NCI-H2171 treated with DMSO at 0.1 percent for 48 hours (cell line): Measurements from ENCODE around the gene TRAM2.

Experiments
- DNase-seq: peaks from one replicate; lab custom pipeline; 2025; lab: John Stamatoyannopoulos, UW

The TRAM2 gene

GRCh38 chr6:52530351-52530750 lies 46.5 kb downstream of the TRAM2 start:
- DNase-seq: no peak

- no peak for DNase-seq
Measured at GRCh38 chr6:52529311-52529710, 47.5 kb downstream of the TRAM2 start.

GRCh38 chr6:52527436-52527835 lies 49.4 kb downstream of the TRAM2 start:
- no peak for DNase-seq

GRCh38 chr6:52526634-52527033 lies 50.2 kb downstream of the TRAM2 start:
- no peak for DNase-seq

- DNase-seq: no peak
Measured at GRCh38 chr6:52524918-52525317, 51.9 kb downstream of the TRAM2 start.

- no peak for DNase-seq
Measured at GRCh38 chr6:52523378-52524142, 53.3 kb downstream of the TRAM2 start.

- no peak for DNase-seq
Measured at GRCh38 chr6:52522655-52523054, 54.2 kb downstream of the TRAM2 start.

- DNase-seq: no peak
Measured at GRCh38 chr6:52522151-52522626, 54.7 kb downstream of the TRAM2 start.

- no peak for DNase-seq
Measured at GRCh38 chr6:52519618-52520017, 57.2 kb downstream of the TRAM2 start.

- no peak for DNase-seq
Measured at GRCh38 chr6:52518279-52518945, 58.4 kb downstream of the TRAM2 start.

- DNase-seq: no peak
Measured at GRCh38 chr6:52517502-52518278, 59.2 kb downstream of the TRAM2 start.

- no peak for DNase-seq
Measured at GRCh38 chr6:52516943-52517342, 59.9 kb downstream of the TRAM2 start.

- no peak for DNase-seq
Measured at GRCh38 chr6:52516269-52516668, 60.6 kb downstream of the TRAM2 start.

GRCh38 chr6:52515219-52515960 lies 61.5 kb downstream of the TRAM2 start:
- DNase-seq: no peak

GRCh38 chr6:52514514-52514913 lies 62.3 kb downstream of the TRAM2 start:
- no peak for DNase-seq

GRCh38 chr6:52513896-52514295 lies 63.0 kb downstream of the TRAM2 start:
- DNase-seq: no peak

- no peak for DNase-seq
Measured at GRCh38 chr6:52513464-52513863, 63.4 kb downstream of the TRAM2 start.

- no peak for DNase-seq
Measured at GRCh38 chr6:52512199-52512598, 64.7 kb downstream of the TRAM2 start.

GRCh38 chr6:52511572-52512151 lies 65.2 kb downstream of the TRAM2 start:
- DNase-seq: no peak

- DNase-seq: no peak
Measured at GRCh38 chr6:52511163-52511562, 65.7 kb downstream of the TRAM2 start.

GRCh38 chr6:52510213-52510562 lies 66.7 kb downstream of the TRAM2 start:
- no peak for DNase-seq
